CD4-positive, CD25-positive, alpha-beta regulatory T cell (primary cell): ENCODE results near the gene RALGDS. TPM values are rescaled to one million over a fixed set of nuclear protein-coding genes. Genes with fewer than 3 reads are reported as not detected.

ENCODE experiments used
- ATAC-seq, 2 donors: fragments of 150-1000 bp; cut with Tn5 transposase; one replicate each; pipeline ENCODE4 v1.10.0; 2021; ENCODE audit warnings: low read depth in 2 of 2, moderate number of reproducible peaks in 2 of 2, moderate library complexity in 1 of 2
- DNase-seq, 3 donors: peaks; one replicate each; pipeline versions ENCODE4 v3.0.0 to v3.0.0-alpha.2; 2012 to 2022; ENCODE audit warnings: mixed read lengths in 1 of 3
- H3K27ac ChIP-seq: one replicate; pipeline ENCODE4 v1.7.0; 2013; ENCODE audit warnings: mild to moderate bottlenecking, low read length; ENCODE audit not compliant: insufficient read depth, poor library complexity, severe bottlenecking
- H3K27me3 ChIP-seq: one replicate; pipeline ENCODE4 v1.7.0; 2013; ENCODE audit warnings: low read length; ENCODE audit not compliant: control insufficient read depth, insufficient read depth
- H3K36me3 ChIP-seq: one replicate; pipeline ENCODE4 v1.7.0; 2013; ENCODE audit warnings: mild to moderate bottlenecking, low read length, moderate library complexity; ENCODE audit not compliant: control insufficient read depth, insufficient read depth
- H3K4me1 ChIP-seq: 2 replicates; pipeline ENCODE4 v1.7.0; 2013; ENCODE audit warnings: mild to moderate bottlenecking, low read length; ENCODE audit not compliant: insufficient read depth, control insufficient read depth, poor library complexity, severe bottlenecking
- H3K4me3 ChIP-seq: one replicate; pipeline ENCODE4 v1.7.0; 2013; ENCODE audit warnings: low read depth, mild to moderate bottlenecking, low read length, moderate library complexity
- H3K9me3 ChIP-seq, 2 experiments: 1 replicate in 1 of 2; 2 replicates in 1 of 2; pipeline ENCODE4 v1.7.0; 2013; ENCODE audit warnings: low read length in 2 of 2, mild to moderate bottlenecking in 1 of 2, moderate library complexity in 1 of 2; ENCODE audit not compliant: control insufficient read depth in 2 of 2
- H3K27ac Mint-ChIP-seq, 3 donors: one replicate each; pipeline ENCODE4 v1.8.0; 2020 to 2022; ENCODE audit warnings: mild to moderate bottlenecking in 3 of 3, mixed read lengths in 3 of 3, moderate library complexity in 2 of 3
- H3K27me3 Mint-ChIP-seq: one replicate; pipeline ENCODE4 v1.8.0; 2022; ENCODE audit warnings: mild to moderate bottlenecking, mixed read lengths
- H3K36me3 Mint-ChIP-seq: one replicate; pipeline ENCODE4 v1.8.0; 2020; ENCODE audit warnings: mixed read lengths
- H3K4me1 Mint-ChIP-seq, 4 donors: one replicate each; pipeline ENCODE4 v1.8.0; 2020 to 2022; ENCODE audit warnings: mixed read lengths in 4 of 4, mild to moderate bottlenecking in 1 of 4
- H3K4me3 Mint-ChIP-seq, 4 donors: one replicate each; pipeline ENCODE4 v1.8.0; 2020 to 2022; ENCODE audit warnings: mild to moderate bottlenecking in 4 of 4, mixed read lengths in 4 of 4, moderate library complexity in 3 of 4
- H3K9me3 Mint-ChIP-seq, 7 donors: one replicate each; pipeline ENCODE4 v1.8.0; 2020 to 2022; ENCODE audit warnings: mixed read lengths in 7 of 7, mild to moderate bottlenecking in 3 of 7, moderate library complexity in 2 of 7
- polyA plus RNA-seq, 4 donors: library from polyadenylated mRNA; unstranded; fragments of 300-500 nt; fragmentation: Illumina TruSeq; gene quantifications; one replicate each; pipeline ENCODE4 v1.2.3, GENCODE V29; 2021
- total RNA-seq: library from RNA; stranded (reverse); gene quantifications from one replicate; pipeline ENCODE4 v1.2.3, GENCODE V29; 2022

The RALGDS gene
- total and polyA plus RNA-seq, 5 donors from 2014 or later = 34.6 to 228 (median 58.5) TPM

GRCh38 chr9:133144142-133144903 lies 23.3 kb upstream of the RALGDS start:
- H3K4me1 ChIP-seq = peaks cover 86% of the 10 kb centered on the region
- no peaks in the 10 kb centered on the region for H3K27me3 Mint-ChIP-seq
- no peaks in the 10 kb centered on the region for H3K36me3 ChIP-seq
- H3K4me1 Mint-ChIP-seq = peaks cover 8 to 78% (median 31%) of the 10 kb centered on the region in 4 donors
- peak overlapping the region; percentile 85 to 97 (median 92) for H3K4me3 Mint-ChIP-seq
- no peaks in the 10 kb centered on the region for H3K9me3 ChIP-seq
- no peaks in the 10 kb centered on the region for H3K36me3 Mint-ChIP-seq
- peak overlapping the region; percentile 63 for H3K4me3 ChIP-seq
- H3K27me3 ChIP-seq = no peaks in the 10 kb centered on the region
- DNase-seq = peak; percentile 81 to 97 (median 92)
- peaks cover 0 to 2% (median 0%) of the 10 kb centered on the region in 7 donors for H3K9me3 Mint-ChIP-seq
- ATAC-seq = peak; percentile 73 to 77
- H3K27ac ChIP-seq = peak overlapping the region; percentile 98
- H3K27ac Mint-ChIP-seq = peak overlapping the region; percentile 96 to 98 (median 97)

GRCh38 chr9:133143639-133144141 lies 22.6 kb upstream of the RALGDS start:
- Histone ChIP-seq H3K4me1 (peaks cover 87% of the 10 kb centered on the region), H3K27me3 (no peaks in the 10 kb centered on the region), H3K36me3 (no peaks in the 10 kb centered on the region), H3K27ac (peak overlapping the region; percentile 98), H3K9me3 (no peaks in the 10 kb centered on the region), H3K4me3 (peak overlapping the region; percentile 19)
- peak overlapping the region; percentile 85 to 97 (median 92) for H3K4me3 Mint-ChIP-seq
- H3K9me3 Mint-ChIP-seq = peaks cover 0 to 2% (median 0%) of the 10 kb centered on the region in 7 donors
- ATAC-seq (no peak), DNase-seq (no peak)
- H3K27ac Mint-ChIP-seq = peak overlapping the region; percentile 96 to 98 (median 97)
- H3K4me1 Mint-ChIP-seq = peaks cover 8 to 83% (median 31%) of the 10 kb centered on the region in 4 donors
- H3K27me3 Mint-ChIP-seq = no peaks in the 10 kb centered on the region
- no peaks in the 10 kb centered on the region for H3K36me3 Mint-ChIP-seq

GRCh38 chr9:133142684-133143622 lies 21.9 kb upstream of the RALGDS start:
- Mint-ChIP-seq H3K4me1 (peaks cover 6 to 83% (median 30%) of the 10 kb centered on the region in 4 donors), H3K36me3 (no peaks in the 10 kb centered on the region)
- ATAC-seq = no peak

GRCh38 chr9:133141833-133142595 lies 21.0 kb upstream of the RALGDS start:
- no peaks in the 10 kb centered on the region for H3K27me3 ChIP-seq
- ATAC-seq (peak; percentile 35 to 54), DNase-seq (peak; percentile 75 to 85 (median 83))
- peaks cover 0 to 2% (median 0%) of the 10 kb centered on the region in 7 donors for H3K9me3 Mint-ChIP-seq
- peak overlapping the region; percentile 93 to 98 (median 95) for H3K27ac Mint-ChIP-seq
- peaks cover 6 to 81% (median 28%) of the 10 kb centered on the region in 4 donors for H3K4me1 Mint-ChIP-seq
- no peaks in the 10 kb centered on the region for H3K36me3 ChIP-seq
- H3K9me3 ChIP-seq = no peaks in the 10 kb centered on the region
- H3K4me3 Mint-ChIP-seq = peak overlapping the region; percentile 53 to 76 (median 70)
- H3K36me3 Mint-ChIP-seq = no peaks in the 10 kb centered on the region
- no peaks in the 10 kb centered on the region for H3K27me3 Mint-ChIP-seq
- H3K4me3 ChIP-seq = peak overlapping the region; percentile 26
- H3K27ac ChIP-seq = peak overlapping the region; percentile 98
- peaks cover 84% of the 10 kb centered on the region for H3K4me1 ChIP-seq

More at GRCh38 chr9:133142684-133143622, 21.9 kb upstream of the RALGDS start:
- H3K4me3 Mint-ChIP-seq = peak overlapping the region; percentile 51 to 76 (median 74)
- Histone ChIP-seq H3K27ac (peak overlapping the region; percentile 98), H3K4me1 (peaks cover 84% of the 10 kb centered on the region), H3K9me3 (no peaks in the 10 kb centered on the region), H3K36me3 (no peaks in the 10 kb centered on the region), H3K4me3 (no peak overlapping the region), H3K27me3 (no peaks in the 10 kb centered on the region)
- no peaks in the 10 kb centered on the region for H3K27me3 Mint-ChIP-seq
- H3K9me3 Mint-ChIP-seq = peaks cover 0 to 2% (median 0%) of the 10 kb centered on the region in 7 donors
- H3K27ac Mint-ChIP-seq = peak overlapping the region; percentile 93 to 98 (median 94)
- DNase-seq = peak; percentile 37 to 67 (median 51)

GRCh38 chr9:133140606-133141005 lies 19.6 kb upstream of the RALGDS start:
- Mint-ChIP-seq H3K27me3 (no peaks in the 10 kb centered on the region), H3K9me3 (peaks cover 0 to 2% (median 0%) of the 10 kb centered on the region in 7 donors), H3K4me3 (peak overlapping the region in 2 of 4 donors; percentile 13 to 21), H3K36me3 (peaks cover 4% of the 10 kb centered on the region), H3K4me1 (peaks cover 8 to 86% (median 37%) of the 10 kb centered on the region in 4 donors), H3K27ac (peak overlapping the region in 2 of 3 donors; percentile 94 to 98)
- peak overlapping the region; percentile 98 for H3K27ac ChIP-seq
- ATAC-seq (no peak), DNase-seq (no peak)
- peaks cover 83% of the 10 kb centered on the region for H3K4me1 ChIP-seq
- no peaks in the 10 kb centered on the region for H3K27me3 ChIP-seq
- H3K9me3 ChIP-seq = no peaks in the 10 kb centered on the region
- H3K36me3 ChIP-seq = no peaks in the 10 kb centered on the region
- no peak overlapping the region for H3K4me3 ChIP-seq

GRCh38 chr9:133140174-133140505 lies 19.1 kb upstream of the RALGDS start:
- Mint-ChIP-seq H3K36me3 (peaks cover 5% of the 10 kb centered on the region), H3K4me1 (peaks cover 10 to 86% (median 37%) of the 10 kb centered on the region in 4 donors), H3K4me3 (no peak overlapping the region), H3K9me3 (peaks cover 0 to 2% (median 0%) of the 10 kb centered on the region in 7 donors), H3K27ac (peak overlapping the region in 1 of 3 donors; percentile 32), H3K27me3 (no peaks in the 10 kb centered on the region)
- H3K27ac ChIP-seq = peak overlapping the region; percentile 98
- no peaks in the 10 kb centered on the region for H3K27me3 ChIP-seq
- no peak for DNase-seq
- H3K36me3 ChIP-seq = no peaks in the 10 kb centered on the region
- no peak overlapping the region for H3K4me3 ChIP-seq
- H3K9me3 ChIP-seq = no peaks in the 10 kb centered on the region
- ATAC-seq = no peak
- peaks cover 83% of the 10 kb centered on the region for H3K4me1 ChIP-seq
